Measurements from ENCODE around the gene RNF111.
"Not testable (repeated sequence)": the region's sequence is repeated elsewhere in the genome, so short reads cannot be mapped to it uniquely, and the experiment has no call there.

Gene RNF111

DNA sequence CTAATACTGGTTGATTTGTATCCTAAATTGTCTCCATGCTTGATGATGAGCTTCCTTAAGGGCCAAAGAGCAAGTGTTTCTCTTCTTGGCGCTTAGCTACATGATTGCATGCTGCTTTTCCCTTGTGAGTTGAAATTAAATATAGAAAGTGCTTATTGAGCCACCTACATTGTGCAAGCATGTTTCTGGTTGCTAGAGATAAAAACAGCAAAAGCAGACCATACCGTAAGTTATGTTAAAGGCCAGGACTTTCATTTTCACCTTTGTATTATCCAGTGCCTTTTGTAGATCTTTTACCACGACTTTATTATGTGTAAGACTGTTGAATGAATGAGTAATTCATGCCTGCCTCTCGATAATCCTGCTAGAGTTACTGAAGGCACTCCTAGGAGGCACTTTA is 75.6 kb downstream of the RNF111 start:
- DNase-seq = no peak

DNA sequence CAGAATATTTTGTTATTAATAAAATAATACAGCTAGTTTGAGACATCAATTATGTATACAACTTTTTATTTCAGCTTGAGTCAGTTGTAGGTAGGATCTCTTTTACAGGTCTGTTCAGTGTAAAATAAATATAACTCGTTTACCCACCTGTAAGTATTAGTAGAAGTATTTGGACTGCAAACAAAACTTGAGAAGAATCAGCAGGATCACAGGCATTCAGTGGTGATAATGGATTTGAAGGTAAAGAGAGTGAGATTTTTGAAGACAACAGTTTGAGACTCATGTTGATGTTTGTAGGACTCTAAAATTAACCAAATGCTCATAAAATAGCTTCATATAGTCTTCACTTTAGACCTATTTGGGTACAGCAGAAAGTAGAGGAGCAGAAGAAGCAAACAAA is 82.0 kb downstream of the RNF111 start:
- no peak for DNase-seq

DNA sequence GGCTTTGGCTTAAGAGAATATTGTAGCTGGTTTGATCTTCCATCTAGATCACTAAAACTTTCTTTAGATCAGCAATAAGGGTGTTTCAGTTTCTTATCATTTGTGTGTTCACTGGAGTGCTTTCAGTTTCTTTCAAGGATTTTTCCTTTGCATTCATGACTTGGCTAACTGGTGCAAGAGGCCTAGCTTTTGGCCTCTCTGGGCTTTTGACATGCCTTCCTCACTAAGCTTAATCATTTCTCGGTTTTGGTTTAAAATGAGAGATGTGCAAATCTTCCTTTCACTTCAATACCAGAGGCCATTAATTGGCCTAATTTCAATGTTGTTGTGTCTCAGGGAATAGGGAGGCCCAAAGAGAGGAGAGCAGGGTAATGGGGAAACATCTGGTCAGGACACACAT is 87.1 kb downstream of the RNF111 start:
- no peak for DNase-seq

DNA sequence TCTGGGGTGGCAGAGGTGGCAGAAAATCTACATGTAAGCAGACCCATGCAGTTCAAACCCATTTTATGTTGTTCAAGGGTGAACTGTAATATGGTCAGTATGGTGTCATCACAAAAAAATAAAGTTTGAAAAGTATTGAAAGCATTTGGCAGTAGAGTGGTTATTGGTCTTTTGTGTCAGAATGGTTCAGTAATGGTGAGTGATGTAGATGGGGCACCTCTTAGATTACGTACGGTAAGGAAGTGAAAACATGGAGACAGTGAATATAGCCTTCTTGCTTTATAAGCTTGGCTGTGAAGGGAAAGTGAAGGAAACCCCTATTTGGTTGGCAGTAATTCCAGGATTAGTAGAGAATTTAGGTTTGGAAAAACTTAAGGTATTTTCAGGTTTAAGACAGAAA is 100.3 kb downstream of the RNF111 start:
- no peak for DNase-seq

DNA sequence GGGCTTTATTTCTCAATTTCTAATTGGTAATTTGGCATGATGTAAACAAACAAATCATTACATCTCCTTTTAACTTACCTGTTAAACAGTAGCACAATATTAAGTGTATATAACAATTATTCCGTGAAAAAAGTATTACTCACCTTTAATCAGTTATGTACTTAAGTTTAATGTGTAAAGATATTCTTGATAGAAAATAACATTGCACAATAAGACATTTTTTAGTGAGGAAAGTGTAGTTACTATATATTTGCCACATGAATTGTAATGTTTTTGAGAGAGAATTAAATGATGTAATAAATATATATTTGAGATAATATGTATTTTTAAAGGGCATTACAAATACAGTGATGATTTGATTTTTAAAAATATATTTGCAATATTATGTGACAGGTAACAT is 106.6 kb downstream of the RNF111 start:
- DNase-seq = no peak

DNA sequence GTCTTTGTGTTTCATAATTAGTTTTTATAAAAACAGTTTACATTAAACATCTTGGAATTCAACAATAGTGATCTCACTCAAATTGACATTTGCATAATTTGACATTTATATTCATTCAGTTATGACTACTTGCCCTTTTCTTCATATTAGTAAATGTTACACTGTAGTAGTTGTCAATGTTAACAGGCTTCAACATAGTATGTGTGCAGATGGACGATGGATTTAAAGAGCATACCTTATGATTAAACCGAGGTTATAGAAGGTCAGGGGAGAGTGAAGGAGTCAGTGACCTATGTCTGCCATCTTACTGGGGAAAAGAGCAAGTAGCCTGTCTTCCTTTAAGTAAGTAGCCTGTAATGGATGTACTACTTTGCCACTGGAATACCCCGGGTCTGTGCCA is 109.0 kb downstream of the RNF111 start:
- no peak for DNase-seq

DNA sequence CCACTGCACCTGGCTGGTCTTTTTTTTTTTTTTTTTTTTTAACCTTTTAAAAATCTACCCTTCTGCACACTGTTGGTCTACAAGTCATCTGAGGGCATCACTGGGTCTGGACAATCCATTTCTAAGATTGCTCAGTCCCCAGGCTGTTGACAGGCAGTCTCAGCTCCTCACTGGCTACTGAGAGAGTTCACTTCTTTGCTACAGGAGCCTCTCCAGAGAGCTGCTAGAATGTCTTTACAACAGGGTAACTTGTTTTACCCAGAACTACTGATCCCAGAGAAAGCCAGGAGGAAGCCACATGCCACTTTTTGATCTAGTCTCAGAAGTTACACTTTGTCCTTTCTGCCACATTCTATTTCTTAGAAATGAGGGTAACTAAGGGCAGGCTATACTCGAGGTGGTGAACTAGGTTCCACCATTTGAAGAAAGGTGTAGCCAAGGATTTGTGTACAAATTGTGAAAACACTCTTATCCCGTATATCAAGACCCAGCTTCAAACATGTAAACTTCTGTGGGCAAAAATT is 111.8 kb downstream of the RNF111 start:
- DNase-seq = no peak

DNA sequence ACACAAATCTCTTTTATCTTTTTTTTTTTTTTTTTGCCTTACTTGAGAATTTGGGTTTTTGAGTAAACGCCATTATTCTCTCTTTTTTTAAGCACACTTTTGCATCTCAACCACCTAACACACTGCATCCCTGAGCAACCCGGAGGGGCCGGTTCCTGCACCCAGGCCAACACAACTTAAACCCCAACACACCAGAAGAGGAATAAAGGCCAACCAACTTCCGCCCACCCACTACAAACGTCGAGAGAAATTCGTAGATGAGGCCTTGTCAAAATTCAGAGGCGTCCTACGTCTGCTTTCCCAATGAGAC is 117.1 kb downstream of the RNF111 start:
- DNase-seq = no peak

DNA sequence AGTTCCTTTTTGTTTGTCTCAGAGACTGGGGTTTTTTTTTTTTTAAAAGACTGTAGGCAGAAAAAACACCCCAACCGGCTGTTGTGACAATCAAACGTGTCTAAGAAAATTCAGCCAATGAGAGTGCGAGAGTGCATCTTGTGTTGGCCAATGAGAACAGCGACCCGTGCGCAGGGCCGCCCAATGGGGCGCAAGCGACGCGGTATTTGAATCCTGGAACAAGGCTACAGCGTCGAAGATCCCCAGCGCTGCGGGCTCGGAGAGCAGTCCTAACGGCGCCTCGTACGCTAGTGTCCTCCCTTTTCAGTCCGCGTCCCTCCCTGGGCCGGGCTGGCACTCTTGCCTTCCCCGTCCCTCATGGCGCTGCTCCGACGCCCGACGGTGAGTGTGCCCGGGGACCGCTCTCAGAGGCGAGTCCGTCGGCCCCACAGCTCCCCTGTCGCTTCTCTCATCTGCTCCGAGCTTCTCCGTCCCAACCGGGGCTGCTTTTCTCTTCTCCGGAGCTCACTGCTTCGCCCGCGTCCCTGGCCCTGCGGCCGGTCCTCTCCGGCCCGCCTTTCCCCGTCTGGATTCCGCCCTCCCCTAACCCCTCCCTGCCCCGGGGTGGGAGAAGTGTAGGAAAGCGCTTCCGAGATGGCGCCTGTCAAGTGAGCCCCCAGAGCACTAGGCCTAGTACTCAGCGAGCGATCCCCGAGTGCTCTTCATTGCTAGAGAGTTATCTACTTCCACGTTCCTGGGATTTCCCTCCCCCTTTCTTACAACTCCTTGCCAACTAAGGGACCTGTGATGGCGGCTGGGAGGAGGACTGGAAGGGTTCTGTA is 117.7 kb downstream of the RNF111 start, which contains the start of gene CCNB2:
Gene CCNB2, plus strand, starts transcription at position 235 of the 821 bp plus-strand sequence. Its CDS starts 123 bp downstream, at position 358.
- peak; percentile 79 for DNase-seq

DNA sequence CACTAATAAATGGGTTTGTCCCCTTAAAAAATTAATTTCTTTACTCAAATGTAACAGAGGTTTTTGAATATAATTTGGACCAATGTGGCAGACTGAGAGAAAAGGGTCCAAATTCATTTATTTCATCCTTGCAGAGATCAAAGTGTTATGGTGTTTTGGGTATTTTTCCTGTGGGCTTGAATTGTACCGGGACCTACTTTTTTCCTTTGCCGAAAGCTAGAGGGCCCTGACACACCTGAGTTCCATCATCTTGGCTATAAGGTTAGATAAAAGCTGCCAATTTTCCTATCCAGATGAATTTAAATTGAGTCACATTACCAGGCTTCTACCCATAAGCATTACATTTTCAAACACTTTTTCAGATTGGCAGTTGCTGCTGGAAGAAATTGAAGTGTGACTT is 118.4 kb downstream of the RNF111 start:
- DNase-seq = no peak

DNA sequence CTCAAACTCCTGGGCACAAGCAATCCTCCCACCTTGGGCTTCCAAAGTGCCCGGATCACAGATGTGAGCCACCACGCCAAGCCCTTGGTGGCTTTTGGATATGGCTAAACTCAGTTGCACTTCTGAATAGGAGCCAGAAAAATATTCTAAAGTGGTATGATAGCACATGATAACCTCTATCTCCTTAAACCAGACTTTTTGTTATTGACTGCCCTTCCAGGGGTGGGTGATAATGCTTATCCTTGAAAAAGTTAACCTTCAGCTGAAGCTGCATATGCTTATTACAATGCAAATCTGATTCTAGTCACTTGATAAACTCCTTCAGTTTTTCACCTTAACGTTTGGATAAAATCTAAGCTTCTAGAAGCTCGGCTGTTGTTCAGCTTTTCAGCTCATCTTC is 123.8 kb downstream of the RNF111 start:
- DNase-seq = no peak

DNA sequence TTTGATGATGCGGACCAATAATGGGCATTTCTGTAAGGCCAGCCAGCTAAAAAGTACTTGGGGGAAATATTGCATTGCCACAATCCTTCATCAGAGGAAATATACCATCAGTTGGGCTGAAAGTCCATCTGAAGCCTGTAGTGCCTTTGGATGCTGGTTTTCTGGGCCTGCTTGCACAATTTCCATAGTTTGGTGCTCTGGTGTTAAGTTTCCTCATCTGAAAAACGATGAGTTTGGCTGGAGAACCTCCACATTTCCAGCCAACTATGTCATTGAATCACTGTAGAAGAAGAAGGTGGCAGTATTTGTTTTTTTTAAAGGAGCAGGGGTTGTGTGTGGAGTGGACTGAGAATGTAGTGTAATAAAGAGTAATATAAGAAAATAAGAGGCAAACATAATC is 127.6 kb downstream of the RNF111 start:
- DNase-seq = no peak

DNA sequence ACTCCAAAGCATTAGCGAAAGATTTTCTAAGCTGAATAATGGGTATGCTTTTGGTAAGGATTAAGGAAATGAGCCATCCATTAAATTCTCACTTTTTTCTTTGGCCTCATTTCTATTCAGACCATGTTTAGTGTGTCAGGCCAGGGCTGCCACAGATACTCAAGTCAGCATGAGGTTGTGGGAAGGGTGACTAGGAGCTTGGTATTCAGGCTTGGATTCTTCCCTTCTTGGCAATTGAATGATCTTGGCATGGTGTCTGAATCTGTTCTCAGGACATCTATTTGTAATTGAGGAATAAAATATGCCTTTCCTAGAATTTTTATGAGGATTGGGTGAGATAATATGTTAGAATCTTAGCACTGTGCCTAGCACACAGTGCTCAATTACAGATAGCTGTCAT is 128.7 kb downstream of the RNF111 start:
- no peak for DNase-seq

DNA sequence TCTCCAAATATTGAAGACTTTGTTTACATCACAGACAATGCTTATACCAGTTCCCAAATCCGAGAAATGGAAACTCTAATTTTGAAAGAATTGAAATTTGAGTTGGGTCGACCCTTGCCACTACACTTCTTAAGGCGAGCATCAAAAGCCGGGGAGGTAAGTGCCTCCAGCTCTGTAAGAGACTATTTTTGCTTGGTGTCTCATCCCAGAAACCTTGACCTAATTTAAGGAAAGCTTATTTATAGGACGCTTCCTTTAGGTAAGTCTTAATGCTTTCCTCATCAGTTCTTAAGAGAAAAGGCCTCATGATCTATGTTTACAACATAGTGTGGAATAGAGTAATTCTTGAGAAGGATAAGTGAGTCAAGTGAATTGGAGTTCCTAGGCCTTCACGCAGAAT is 129.3 kb downstream of the RNF111 start:
- no peak for DNase-seq

DNA sequence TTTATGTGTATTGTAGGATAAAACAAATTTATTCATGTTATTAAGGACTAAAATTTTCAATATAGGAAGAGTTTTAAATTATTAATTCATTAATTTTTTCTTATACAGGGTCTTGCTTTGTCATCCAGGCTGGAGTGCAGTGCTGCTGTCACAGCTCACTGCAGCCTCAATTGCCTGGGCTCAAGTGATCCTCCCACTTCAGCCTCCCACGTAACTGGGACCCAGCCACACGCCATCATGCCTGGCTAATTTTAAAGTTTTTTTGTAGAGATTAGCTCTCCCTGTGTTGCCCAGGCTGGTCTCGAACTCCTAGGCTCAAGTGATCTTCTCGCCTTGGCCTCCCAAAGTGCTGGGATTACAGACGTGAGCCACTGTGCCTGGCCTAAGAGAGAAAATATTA is 132.2 kb downstream of the RNF111 start:
- DNase-seq = no peak

DNA sequence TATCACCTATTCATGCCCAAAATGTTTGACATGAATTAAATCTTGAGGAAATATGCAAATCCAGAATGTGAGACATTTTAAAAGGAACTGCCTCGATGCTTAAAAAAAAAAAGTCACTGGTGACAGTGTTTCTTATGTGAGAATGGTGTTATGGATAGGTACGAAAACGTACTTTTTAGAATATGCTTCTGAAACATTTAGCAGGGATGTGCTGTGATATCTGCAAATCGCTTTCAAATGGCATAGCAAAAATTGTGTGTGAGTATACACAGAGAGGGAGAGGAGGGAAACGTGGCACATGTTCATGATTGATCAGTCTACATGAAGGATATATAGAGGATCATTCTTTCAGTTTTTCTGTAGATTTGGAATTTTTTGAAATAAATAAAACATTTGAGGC is 133.5 kb downstream of the RNF111 start:
- DNase-seq = no peak

DNA sequence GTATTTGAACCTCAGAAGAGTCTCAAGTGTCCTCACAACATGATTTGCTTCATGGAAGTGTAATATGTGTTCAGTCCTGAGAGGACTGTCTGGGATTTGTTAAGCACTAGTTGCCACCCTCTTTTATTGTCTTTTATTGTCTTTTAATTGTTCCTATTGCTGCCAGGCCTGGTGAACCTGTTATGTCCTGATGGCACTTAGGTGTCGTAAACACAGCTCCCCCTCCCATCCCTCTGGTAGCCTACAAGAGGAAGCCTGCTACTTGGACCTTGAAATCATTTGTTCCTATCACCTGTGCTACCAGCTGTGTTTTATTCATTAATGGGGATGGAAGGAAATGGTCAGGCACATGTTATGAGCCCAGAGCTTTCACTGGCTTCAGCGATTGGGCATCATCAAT is 136.8 kb downstream of the RNF111 start:
- no peak for DNase-seq

DNA sequence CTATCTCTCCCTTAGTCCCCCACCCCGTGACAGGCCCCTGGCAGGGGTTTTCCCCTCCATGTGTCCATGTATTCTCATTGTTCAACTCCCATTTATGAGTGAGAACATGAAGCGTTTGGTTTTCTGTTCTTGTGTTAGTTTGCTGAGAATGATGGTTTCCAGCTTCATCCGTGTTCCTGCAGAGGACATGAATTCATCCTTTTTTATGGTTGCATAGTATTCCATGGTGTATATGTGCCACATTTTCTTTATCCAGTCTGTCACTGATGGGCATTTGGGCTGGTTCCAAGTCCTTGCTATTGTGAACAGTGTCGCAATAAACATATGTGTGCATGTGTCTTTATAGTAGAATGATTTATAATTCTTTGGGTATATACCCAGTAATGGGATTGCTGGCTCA is 138.2 kb downstream of the RNF111 start:
- DNase-seq = not testable (repeated sequence)

DNA sequence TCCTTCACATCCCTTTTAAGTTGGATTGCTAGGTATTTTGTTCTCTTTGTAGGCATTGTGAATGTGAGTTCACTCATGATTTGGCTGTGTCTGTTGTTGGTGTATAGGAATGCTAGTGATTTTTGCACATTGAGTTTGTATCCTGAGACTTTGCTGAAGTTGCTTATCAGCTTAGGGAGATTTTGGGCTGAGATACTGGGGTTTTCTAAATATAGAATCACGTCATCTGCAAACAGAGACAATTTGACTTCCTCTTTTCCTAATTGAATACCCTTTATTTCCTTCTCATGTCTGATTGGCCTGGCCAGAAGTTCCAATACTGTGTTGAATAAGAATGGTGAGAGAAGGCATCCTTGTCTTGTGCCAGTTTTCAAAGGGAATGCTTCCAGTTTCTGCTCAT is 139.8 kb downstream of the RNF111 start:
- not testable (repeated sequence) for DNase-seq

DNA sequence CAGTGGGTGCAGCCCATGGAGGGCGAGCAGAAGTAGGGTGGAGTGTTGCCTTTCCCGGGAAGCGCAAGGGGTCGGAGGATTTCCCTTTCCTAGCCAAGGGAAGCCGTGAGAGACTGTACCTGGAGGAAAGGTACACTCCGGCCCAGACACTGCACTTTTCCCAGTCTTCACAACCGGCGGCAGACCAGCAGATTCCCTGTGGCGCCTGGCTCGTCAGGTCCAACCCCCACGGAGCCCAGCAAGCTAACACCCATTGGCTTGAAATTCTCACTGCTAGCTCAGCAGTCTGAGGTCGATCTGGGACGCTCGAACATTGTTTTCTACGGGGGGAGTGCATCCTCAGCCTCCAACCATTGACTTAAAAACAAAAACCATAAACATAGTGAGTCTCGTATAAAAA is 144.0 kb downstream of the RNF111 start:
- DNase-seq = no peak

DNA sequence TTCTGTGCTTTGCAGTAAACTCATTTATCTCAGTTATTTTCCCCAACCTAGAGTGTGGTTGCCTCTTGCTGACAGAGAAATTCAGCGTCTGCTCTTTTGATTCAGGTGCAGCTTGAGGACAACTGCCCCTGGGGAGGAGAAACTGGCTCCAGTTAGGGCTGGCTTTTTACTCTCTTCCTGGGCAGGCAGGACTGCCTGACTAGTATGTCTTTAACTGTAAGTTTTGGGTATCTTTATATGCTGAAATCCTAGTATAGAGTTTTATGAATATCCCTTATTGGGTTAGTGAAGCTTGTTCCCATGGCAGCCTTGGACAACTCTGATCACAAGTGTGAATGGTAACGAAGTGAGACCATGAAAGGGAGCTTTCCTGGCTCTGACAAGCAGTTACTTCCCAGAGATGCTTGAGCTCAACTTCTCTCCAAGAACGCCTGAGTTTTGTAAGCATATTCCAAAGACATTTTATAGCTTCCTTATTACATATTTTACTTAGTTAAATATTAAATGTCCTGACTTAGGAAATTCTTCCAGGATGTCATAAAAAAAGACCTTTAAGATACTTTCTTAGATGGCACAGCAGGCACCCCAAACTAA is 144.6 kb downstream of the RNF111 start:
- no peak for DNase-seq

DNA sequence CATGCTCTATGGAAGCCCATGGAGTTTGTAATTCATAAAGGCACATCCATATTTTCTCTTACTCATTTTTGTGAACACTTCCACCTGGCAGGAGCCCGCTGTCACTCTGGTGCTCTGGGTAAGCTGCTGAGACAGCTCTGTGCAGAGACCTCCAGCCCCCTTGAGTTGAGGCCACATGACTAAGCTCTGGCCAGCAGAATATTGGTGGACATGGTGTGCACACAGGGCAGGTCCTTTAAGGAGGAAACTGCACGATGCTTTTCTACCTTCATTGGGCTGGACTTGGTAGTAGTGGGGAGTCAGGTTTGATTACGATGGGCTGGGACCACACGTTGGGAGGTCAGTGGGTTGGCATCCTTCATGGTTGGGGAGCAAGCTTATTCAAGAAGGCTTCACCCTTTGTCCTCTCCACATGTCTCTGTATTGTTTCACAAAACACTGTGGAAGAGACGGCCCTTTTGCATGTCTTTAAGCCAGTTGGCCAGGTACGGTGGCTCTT is 146.5 kb downstream of the RNF111 start:
- DNase-seq = no peak

DNA sequence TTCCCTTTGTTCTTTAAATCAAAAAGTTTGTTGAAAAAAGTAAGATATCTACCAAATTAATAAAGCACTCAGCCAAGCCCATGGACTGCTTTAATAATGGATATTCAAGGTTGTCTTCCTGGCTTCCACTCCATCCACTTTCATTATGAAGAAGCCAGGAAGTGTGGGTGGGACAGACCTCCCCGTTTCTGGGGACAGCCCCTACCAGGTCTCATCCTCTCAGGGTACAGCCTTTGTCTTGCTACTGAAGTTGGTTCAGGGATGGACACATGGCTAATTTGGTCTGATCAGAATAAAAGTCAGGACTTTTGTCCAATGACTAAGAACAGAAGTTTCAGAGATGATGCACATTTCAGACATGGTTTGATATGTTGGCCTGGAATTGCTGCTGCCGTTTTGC is 150.1 kb downstream of the RNF111 start:
- DNase-seq = no peak

DNA sequence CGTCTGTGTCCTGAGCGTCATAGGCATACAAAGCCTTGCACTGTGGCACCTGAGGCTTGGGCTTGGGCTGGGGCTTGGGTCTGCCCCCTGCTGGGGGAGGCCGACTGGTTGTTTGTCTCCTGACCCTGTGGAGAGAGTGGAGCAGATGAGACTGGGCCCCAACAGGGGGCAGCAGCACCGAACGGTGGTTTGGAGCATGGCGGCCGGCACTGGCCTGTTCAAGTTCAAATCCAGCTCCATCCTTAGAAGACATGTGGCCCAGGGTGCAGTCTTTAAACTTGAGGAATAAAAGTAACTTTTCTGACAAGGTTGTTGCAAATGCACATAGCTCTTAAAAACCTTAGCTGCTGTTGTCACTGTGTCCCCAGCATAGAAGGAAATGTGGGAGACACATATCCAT is 150.8 kb downstream of the RNF111 start:
- DNase-seq = peak; percentile 50

Measured in activated CD4-positive, alpha-beta T cell treated with anti-CD3 and anti-CD28 coated beads, Interleukin-2, amount 50 U/mL, for 1 hour (primary cell).